AG04449 (cell line): ENCODE measurements around the gene RTN4RL2.

Experiments used
- CTCF ChIA-PET: fragments of 350-600 bp; formaldehyde crosslinking; extraction: SDS; loops from one replicate; lab custom pipeline; 2021; ENCODE audit warnings: antibody characterized with exemption; lab: Yijun Ruan, JAX
- POLR2A ChIA-PET: fragments of 400-600, 350-600 bp; formaldehyde crosslinking; extraction: SDS; loops from one replicate; lab custom pipeline; 2020; ENCODE audit warnings: antibody characterized with exemption, inconsistent platforms; lab: Yijun Ruan, JAX
- DNase-seq: peaks from one replicate; pipeline ENCODE4 v3.0.0-alpha.2; 2010; ENCODE audit warnings: low read depth, low spot score
- H3K4me3 ChIP-seq: 2 replicates; pipeline ENCODE4 v1.5.1; 2011; ENCODE audit warnings: low read depth, mild to moderate bottlenecking, control low read depth, low read length
- CTCF ChIP-seq: IDR thresholded peaks from one replicate; pipeline ENCODE4 v1.5.1; 2011; ENCODE audit warnings: mild to moderate bottlenecking, moderate library complexity, low read length, control low read depth, inconsistent platforms; ENCODE audit not compliant: insufficient read depth; ENCODE audit errors: missing control alignments

Gene RTN4RL2

GRCh38 chr11:57429946-57430345 lies 30.4 kb upstream of the RTN4RL2 start:
- ChIA-PET POLR2A (no interaction called here), CTCF (interaction anchor here (0.7 to 5.6 kb wide), 8 partner anchors 24 to 214 kb away, joined by 3 to 40 read pairs (median 4); partner anchors contain the start of gene RTN4RL2)
- no peak for DNase-seq
- TF ChIP-seq CTCF, result no peak
- H3K4me3 ChIP-seq, result no peak overlapping the region

GRCh38 chr11:57430952-57431351 lies 29.4 kb upstream of the RTN4RL2 start:
- ChIA-PET CTCF (interaction anchor here (0.9 to 5.6 kb wide), 8 partner anchors 23 to 213 kb away, joined by 3 to 40 read pairs (median 4); partner anchors contain the start of gene RTN4RL2), POLR2A (no interaction called here)
- no peak overlapping the region for H3K4me3 ChIP-seq
- no peak for DNase-seq
- no peak for TF ChIP-seq CTCF

GRCh38 chr11:57432149-57432561 lies 28.2 kb upstream of the RTN4RL2 start:
- no peak for TF ChIP-seq CTCF
- ChIA-PET POLR2A (no interaction called here), CTCF (interaction anchor here (1.1 to 5.6 kb wide), 4 partner anchors 25 to 209 kb away, joined by 3 to 40 read pairs (median 6); no protein-coding TSS in a partner anchor)
- no peak overlapping the region for H3K4me3 ChIP-seq
- no peak for DNase-seq

GRCh38 chr11:57432714-57433163 lies 27.6 kb upstream of the RTN4RL2 start:
- TF ChIP-seq CTCF, result no peak
- H3K4me3 ChIP-seq, result no peak overlapping the region
- DNase-seq, result peak; percentile 47
- ChIA-PET POLR2A (no interaction called here), CTCF (interaction anchor here (0.6 to 5.6 kb wide), 7 partner anchors 24 to 1081 kb away, joined by 3 to 40 read pairs (median 3); no protein-coding TSS in a partner anchor)

GRCh38 chr11:57434640-57435546 lies 25.4 kb upstream of the RTN4RL2 start:
- no peak for TF ChIP-seq CTCF
- DNase-seq, result peak; percentile 83
- ChIA-PET POLR2A (no interaction called here), CTCF (interaction anchor here (0.9 to 5.6 kb wide), 4 partner anchors 22 to 93 kb away, joined by 3 to 40 read pairs (median 4); no protein-coding TSS in a partner anchor)
- H3K4me3 ChIP-seq, result no peak overlapping the region

GRCh38 chr11:57436031-57436430 lies 24.3 kb upstream of the RTN4RL2 start:
- POLR2A ChIA-PET, result interaction anchor here (0.7 kb wide), 1 partner anchor 1020 kb away, joined by 3 read pairs; no protein-coding TSS in a partner anchor
- H3K4me3 ChIP-seq, result no peak overlapping the region
- TF ChIP-seq CTCF, result no peak
- CTCF ChIA-PET, result interaction anchor here (0.6 to 12.3 kb wide), 7 partner anchors 15 to 91 kb away, joined by 3 to 134 read pairs (median 5); partner anchors contain the start of gene RTN4RL2
- no peak for DNase-seq
